ENCODE data around the gene CTBP2.

- TF ChIP-seq CTCF (IDR thresholded peaks at IDR 0.05; ENCODE audit: low read depth, low read length, poor library complexity, severe bottlenecking): no peak
- TF ChIP-seq EZH2phosphoT487 (IDR thresholded peaks at IDR 0.05; ENCODE audit: borderline replicate concordance, low read length): no peak
Measured at GRCh38 chr10:125064681-125065492, 95.5 kb downstream of the CTBP2 start.
